Inferior parietal cortex (tissue), 1 donor: ENCODE data around the gene NOC3L.
A peak's percentile ranks its signal among the peaks of the same experiment; 100 is the strongest.
"Not testable (repeated sequence)": the region's sequence is repeated elsewhere in the genome, so short reads cannot be mapped to it uniquely, and the experiment has no call there.

Source experiments
- DNase-seq: peaks from one replicate; pipeline ENCODE4 v3.0.0-alpha.2; 2016; ENCODE audit errors: extremely low spot score

Gene NOC3L, protein sequence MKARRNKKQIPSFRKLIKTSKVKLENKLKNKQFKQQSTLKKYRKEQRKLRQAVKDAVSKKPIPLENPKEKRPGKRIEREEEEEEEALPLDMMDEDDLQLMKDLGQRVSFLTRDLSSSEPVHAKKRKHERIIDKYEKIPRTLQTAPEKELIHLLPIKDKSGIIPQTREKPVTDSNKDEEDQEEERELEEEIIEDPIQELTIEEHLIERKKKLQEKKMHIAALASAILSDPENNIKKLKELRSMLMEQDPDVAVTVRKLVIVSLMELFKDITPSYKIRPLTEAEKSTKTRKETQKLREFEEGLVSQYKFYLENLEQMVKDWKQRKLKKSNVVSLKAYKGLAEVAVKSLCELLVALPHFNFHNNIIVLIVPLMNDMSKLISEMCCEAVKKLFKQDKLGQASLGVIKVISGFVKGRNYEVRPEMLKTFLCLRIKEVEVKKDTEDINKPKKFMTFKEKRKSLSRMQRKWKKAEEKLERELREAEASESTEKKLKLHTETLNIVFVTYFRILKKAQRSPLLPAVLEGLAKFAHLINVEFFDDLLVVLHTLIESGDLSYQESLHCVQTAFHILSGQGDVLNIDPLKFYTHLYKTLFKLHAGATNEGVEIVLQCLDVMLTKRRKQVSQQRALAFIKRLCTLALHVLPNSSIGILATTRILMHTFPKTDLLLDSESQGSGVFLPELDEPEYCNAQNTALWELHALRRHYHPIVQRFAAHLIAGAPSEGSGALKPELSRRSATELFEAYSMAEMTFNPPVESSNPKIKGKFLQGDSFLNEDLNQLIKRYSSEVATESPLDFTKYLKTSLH

GRCh38 chr10:94362360-94363250 is at the start of gene NOC3L:
TSS of gene NOC3L (minus strand) at chr10:94362939. CDS start at chr10:94362838, 101 bp downstream.
- DNase-seq = peak; percentile 98

GRCh38 chr10:94412449-94412848 is 49.7 kb upstream of the NOC3L start:
- DNase-seq = no peak

GRCh38 chr10:94411304-94411703 is 48.6 kb upstream of the NOC3L start:
- no peak for DNase-seq

GRCh38 chr10:94409021-94409657 is 46.4 kb upstream of the NOC3L start:
- DNase-seq = no peak

DNA sequence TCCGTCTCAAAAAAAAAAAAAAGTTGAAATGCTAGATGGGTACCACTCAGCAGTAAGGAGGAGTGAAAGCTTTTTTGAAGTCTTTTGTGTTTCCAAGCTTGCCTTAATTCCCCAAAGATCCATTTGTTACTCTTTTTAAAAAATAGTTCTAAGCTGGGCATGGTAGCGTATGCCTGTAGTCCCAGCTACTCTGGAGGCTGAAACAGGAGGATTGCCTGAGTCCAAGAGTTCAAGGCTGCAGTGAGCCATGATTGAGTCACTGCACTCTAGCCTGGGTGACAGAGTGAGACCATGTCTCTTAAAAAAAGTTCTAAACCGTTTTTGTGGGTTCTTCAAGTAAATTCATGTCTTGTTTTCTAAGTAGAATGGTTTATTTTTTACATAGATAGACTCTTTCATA is 44.9 kb upstream of the NOC3L start:
- DNase-seq = no peak

GRCh38 chr10:94405406-94405805 is 42.7 kb upstream of the NOC3L start:
- DNase-seq = no peak

GRCh38 chr10:94403380-94404213 is 40.9 kb upstream of the NOC3L start:
- DNase-seq = peak; percentile 34

DNA sequence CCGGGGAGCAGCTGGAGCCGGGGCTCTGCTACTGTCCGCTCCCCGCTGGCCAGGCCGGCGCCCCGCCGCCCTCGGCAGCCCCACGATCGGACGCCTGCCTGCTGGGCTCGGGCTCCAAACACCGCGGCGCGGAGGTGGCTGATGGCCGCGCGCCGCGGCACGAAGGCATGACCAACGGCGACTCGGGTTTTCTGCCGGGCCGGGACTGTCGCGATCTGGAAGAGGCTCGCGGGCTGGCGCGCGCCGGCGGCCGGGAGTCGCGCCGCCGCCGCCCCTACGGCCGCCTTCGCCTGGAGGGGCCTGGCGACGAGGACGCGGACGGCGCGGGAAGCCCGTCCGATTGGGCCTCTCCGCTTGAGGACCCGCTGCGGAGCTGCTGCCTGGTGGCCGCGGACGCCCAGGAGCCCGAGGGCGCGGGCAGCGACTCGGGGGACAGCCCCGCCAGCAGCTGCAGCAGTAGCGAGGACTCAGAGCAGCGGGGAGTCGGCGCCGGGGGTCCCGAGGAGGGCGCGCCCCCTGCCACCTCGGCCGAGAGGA is 40.2 kb upstream of the NOC3L start:
- DNase-seq = no peak

- peak; percentile 95 for DNase-seq
Observed at GRCh38 chr10:94402204-94402842, 39.6 kb upstream of the NOC3L start, which contains the start of gene TBC1D12. TSS of gene TBC1D12 (plus strand) at chr10:94402541. CDS start at chr10:94402614, 73 bp downstream.

DNA sequence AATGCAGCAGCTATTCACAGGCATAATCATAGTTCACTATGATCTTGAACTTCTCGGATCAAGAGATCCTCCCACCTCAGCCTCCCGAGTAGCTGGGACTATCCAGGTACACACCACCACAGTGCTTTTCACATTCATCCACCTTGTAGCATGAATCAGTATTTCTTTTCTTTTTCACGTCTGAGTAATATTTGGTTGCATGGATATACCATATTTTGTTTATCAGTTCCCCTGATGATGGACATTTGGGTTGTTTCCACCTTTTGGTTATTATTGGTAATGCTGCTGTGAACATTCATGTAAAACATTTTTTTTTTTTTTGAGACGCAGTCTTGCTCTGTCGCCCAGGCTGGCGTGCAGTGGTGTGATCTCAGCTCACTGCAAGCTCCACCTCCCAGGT is 36.0 kb upstream of the NOC3L start:
- no peak for DNase-seq

- DNase-seq = no peak
Observed at GRCh38 chr10:94397549-94398370, 35.0 kb upstream of the NOC3L start.

DNA sequence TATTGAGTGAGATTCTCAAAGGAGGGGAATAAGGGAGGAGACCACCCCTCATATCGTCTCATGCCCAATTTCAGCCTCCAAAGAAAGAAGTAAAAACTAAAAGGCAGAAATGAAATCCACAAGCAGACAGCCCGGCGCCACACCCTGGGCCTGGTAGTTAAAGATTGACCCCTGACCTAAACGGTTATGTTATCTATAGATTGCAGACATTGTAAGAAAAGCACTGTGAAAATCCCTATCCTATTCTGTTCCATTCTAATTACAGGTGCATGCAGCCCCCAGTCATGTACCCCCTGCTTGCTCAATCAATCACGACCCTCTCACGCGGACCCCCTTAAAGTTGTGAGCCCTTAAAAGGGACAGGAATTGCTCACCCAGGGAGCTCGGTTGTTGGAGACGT is 29.4 kb upstream of the NOC3L start:
- DNase-seq = not testable (repeated sequence)

DNA sequence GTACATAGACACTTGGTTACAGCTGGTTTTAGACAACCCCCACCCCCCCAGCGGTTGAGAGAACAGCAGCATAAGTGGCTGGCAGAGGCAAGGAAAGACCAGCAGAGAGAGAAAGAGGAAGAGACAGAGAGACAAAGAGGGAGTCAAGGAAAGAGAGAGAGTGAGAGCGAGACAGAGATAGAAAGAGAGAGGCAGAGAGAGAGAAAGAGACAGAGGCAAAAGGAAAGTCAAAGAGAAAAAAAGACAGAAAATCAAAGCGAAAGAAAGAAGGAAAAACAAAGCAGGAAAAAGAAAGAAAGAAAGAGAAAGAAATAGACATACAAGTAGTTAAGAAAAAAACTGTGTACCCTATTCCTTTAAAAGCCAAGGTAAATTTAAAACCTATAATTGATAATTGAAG is 23.0 kb upstream of the NOC3L start:
- DNase-seq = not testable (repeated sequence)

DNA sequence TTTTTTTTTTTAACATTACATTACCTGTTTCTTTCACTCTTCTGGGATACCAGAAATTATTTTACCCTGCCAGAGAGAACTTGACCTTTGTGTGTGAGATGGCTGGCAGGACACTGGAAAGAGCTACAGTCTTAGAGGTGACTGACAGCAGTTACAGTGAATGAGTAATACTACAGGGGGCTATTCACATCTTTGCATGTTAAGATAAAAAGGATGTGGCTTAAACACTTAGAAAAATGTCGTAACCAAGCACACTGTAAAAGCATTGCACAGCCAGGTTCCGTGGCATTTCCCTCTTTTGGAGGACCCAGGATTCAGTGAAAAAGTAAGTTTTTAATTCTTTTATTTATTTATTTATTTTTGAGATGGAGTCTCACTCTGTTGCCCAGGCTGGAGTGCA is 20.8 kb upstream of the NOC3L start:
- DNase-seq = no peak

DNA sequence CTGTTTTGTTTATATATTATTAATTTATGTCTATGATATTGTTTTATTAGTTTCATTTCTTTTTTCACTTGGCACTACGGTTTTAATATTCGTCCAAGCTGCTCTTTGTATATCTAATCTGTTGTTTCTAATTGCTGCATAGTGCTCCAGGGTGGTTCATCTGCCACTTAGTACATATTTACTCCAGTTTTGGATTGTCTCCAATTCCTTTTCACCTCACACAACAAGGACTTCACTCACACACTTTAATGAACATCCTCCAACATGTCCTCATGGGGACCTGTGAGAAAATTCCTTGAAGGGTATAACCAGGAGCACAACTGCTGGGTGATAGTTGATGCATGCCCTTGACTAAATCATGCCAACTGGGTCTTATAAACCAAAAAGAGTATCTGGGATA is 14.1 kb upstream of the NOC3L start:
- DNase-seq = no peak

GRCh38 chr10:94375374-94375773 is 12.6 kb upstream of the NOC3L start:
- no peak for DNase-seq

- DNase-seq = peak; percentile 70
Observed at GRCh38 chr10:94370501-94370900, 7.8 kb upstream of the NOC3L start.

- DNase-seq = no peak
Observed at GRCh38 chr10:94366382-94366781, 3.6 kb upstream of the NOC3L start.

- no peak for DNase-seq
Observed at GRCh38 chr10:94364482-94364881, 1.7 kb upstream of the NOC3L start.
